Stimulated activated naive CD8-positive, alpha-beta T cell treated with anti-CD3 and anti-CD28 coated beads, Interleukin-15, Interleukin-2, amounts not matched to agents 100 U/mL and 50 U/mL, for 24 hours (primary cell): Measurements from ENCODE around the gene ZHX3.

ENCODE experiments used
- ATAC-seq: fragments of 150-1000 bp; cut with Tn5 transposase; one replicate; pipeline ENCODE4 v1.10.0; 2021
- DNase-seq: peaks from one replicate; pipeline ENCODE4 v3.0.0; 2021

ZHX3 gene

DNA sequence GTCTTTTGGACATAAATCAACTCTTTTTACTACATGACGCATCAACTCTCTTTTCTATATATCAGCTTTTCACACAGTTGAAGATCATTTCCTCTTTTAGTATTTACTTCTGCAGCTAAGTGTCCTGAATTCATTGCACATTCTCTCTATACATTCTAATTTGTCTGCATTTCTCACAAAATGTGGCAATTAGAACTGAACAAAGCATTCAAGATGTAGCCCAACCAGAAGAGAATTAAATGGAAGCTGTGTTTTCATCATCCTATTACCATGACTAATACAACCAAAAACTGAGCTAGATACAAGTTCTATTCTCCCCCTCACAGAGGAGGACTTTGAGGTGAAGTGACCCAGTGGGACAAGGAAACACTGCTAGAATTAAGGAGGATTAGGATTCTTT, 93.2 kb downstream of the ZHX3 start:
- ATAC-seq (no peak), DNase-seq (no peak)

DNA sequence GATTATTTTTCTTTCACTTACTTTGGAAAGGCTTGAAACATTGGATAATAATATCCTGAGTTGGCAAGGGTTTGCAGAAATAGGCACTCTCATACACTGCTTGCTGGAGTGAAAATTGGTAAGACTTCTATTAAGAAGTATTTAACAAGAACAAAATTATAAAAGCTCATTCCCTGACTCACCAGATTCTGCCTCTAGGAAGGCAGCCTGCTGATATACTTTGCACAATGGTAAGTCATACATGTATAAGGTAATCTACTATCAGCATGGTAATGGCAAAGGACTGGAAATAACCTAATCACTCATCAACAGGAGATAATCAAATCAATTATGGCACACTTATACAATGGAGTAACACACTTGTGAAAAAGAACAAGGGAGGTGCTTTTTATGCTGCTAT, 94.4 kb downstream of the ZHX3 start:
- ATAC-seq (no peak), DNase-seq (no peak)

DNA sequence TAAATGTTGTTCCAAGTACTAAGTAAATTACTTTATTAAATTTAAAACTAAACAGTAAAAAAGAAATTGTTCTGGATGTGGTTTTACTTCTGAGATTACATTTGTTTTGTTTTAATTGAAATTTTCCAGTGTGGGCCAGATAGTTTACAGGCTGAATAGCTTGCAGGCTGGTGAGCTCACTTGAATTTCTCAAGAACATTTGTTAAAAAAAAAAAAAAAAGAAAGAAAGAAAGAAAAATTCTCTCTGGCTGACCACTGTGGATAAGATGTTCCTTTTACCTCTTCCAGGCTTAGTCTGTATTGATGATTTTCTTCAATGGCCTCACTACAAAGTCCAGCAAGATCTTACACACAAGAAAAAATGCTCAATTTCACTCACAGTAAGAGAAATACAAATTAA, 94.8 kb downstream of the ZHX3 start:
- DNase-seq (no peak), ATAC-seq (no peak)

DNA sequence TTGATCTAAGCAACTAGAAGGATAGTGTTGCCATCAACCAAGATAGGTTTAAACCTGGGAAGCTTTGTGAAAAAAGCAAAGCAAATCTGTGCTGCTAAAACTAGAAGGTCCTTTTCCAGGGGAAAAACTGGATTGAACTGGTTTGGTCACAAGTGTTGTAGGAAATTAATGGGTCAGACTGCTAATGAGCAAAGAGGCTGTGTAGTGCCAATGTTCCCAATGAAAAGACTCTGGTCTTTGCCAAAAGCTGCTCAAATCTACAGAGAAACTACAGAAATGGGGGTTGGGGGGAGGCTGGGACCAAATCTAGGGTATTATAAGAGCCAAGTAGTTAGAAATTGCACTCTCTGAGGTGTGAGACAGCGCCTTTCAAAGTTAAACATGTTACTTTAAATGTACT, 95.2 kb downstream of the ZHX3 start:
- ATAC-seq = no peak
- DNase-seq = no peak

DNA sequence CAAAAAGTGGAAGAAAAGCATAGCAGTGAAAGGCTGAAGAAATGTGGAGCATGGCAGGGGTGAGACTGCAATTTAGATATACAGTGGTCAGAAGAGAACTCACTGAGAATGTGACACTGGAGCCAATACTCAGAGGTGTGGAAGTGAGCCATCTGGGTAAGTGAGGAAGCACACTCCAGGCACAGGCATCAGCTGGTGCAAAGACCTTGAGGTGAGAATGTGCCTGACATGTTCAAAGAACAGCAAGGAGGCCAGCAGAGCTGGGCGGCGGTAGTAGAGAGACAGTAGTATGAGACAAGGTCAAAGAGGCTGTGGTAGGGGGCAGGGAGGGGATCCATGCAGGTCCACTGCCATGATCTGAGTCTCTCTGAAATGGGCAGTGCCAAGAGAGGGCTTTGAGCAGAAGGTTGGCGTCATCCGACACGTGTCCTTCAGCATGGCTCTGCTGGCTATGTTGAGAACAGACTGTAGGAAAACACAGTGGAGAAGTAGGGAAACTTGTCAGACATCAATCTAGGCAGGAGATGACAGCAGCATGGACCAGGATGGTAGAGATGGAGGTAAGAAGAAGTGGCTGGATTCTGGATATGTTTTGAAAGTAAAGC, 95.8 kb downstream of the ZHX3 start:
- DNase-seq = no peak
- ATAC-seq = no peak

DNA sequence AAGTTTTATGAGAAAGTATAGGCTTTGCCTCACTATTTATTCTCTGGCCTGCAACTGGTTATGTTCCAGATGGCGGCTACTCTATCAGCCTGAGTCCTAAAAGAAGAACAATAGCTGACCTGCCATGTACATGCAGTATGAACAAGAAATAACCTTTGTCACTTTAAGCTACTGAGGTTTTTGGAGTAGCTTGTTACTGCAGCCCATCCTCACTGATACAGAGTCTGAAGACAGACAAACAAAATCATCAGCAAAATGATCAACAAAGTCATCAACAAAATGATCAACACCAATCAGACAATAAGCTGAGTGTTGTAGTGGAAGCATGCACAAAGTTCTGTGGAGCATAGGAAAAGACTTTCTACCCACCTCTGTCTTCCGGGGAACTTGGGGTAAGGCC, 97.7 kb downstream of the ZHX3 start:
- DNase-seq (no peak), ATAC-seq (no peak)

DNA sequence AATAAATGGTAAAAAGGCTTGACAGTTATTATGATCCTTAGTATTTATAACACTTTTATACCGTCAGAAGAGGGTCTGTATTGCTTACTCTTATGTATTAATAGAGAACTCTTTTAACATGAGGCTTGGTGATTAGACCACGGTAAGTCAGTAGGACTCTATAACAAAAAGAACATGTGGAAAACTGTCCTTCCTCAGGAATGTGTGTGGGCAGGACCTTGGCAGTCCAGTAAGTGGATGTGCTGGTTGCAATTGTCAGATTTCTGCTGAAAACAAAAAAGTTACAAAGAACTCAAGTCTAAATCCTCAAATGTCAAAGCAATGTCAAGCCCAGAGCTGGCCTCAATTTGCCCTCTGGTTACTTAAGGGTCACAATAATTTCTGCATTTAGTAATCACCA, 99.1 kb downstream of the ZHX3 start:
- no peak for ATAC-seq
- DNase-seq = no peak

DNA sequence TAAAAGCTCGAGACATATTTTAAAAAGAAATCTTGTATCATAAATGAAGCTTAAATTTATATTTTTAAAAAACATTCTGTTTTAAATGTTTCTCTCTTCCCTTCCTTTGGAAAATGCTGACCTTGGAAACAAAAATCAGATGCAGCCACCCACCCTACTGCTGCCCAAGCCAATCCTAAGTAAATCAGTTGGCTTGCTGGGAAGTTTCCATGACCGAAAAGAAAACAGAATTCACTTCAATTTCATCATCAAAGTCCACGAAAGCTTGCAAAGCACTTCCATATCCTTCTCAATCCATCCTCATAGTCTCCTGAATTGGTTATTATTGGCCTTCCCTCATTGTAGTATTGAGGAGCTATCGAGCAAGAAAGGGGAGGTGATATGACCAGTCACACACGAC, 100.1 kb downstream of the ZHX3 start:
- DNase-seq (no peak), ATAC-seq (no peak)

DNA sequence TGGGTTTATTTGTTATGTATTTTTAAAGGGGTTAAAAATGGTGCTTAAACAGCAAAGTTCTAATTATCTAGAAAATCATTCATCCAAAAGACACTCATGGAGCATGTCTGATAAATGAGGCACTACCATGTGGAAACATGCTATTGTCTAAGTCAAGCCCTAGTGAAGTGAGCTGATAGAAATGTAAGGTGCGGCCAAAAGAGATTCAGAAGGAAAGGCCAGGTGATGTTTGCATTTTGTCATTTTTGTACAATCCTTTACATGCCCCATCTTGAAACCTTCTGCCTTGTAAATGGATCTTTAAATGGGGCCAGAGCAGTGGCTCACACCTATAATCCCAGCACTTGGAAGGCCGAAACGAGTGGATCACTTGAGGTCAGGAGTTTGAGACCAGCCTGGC, 102.9 kb downstream of the ZHX3 start:
- no peak for DNase-seq
- ATAC-seq = no peak

DNA sequence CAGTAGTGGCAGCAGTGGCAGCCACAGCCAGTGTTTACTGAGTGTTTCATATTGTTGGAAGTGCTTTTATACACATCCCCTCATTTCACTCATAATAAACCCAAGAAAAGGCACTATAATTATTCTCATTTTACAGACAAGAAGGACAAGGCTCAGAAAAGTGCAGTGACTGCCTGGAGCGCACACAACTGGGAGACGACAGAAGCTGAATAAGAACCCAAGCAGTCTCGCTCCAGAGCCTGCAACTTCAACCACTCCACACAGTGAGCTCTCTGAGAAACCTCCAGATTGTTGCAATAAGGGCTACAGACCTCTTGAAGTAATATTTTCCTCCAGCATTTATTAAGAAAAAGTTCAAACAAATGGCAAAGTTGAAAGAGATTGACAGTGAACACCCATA, 103.3 kb downstream of the ZHX3 start:
- DNase-seq = no peak
- ATAC-seq = no peak

DNA sequence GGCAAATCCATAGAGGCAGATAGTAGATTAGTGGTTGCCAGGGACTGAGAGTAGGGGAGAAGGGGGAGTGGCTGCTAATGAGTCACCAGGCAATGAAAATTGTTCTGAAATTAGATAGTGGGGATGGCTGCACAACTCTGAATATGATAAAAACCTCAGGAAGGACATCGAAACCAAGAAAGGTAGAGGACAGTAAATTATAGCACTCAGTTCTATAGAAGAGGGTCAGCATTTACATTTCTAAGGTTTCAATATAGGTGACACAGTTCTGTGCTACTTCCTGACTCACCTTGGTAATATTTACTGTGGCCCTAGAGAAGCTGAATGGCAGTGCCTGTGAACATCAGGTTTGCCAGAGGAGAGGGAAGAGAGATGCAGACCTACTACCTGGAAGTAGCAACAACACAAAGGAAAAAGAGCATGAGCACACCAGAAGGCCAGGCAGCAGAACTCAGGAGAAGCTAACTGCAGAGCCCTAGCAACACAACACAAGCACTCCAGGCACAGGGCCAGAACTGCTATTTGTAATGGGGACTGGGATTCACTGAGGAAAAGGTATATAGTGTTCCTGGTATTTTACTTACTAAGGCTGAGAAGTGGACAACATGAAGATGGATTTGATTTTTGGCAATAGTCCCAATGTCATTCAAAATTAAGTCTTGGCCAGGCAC, 104.2 kb downstream of the ZHX3 start:
- DNase-seq (no peak), ATAC-seq (no peak)

DNA sequence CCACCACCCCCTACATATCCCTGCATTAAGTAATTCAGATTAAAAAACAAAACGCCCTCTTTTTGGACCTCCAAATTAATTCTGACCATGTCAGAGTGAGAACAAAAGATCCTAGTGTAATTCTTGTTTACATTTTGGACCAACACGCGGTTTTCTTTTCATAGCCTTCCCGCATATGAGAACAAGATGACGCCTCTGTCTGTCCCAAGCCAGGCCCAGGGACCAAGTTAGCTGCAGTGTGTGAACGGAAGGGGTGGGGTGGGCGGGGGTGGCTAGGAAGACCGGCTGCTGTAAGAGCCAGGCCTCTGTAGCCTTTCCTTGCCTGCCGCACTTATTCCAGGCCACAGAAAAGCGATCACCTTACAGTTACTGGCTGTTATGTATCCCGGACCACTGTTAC, 112.2 kb downstream of the ZHX3 start:
- DNase-seq (no peak), ATAC-seq (no peak)

DNA sequence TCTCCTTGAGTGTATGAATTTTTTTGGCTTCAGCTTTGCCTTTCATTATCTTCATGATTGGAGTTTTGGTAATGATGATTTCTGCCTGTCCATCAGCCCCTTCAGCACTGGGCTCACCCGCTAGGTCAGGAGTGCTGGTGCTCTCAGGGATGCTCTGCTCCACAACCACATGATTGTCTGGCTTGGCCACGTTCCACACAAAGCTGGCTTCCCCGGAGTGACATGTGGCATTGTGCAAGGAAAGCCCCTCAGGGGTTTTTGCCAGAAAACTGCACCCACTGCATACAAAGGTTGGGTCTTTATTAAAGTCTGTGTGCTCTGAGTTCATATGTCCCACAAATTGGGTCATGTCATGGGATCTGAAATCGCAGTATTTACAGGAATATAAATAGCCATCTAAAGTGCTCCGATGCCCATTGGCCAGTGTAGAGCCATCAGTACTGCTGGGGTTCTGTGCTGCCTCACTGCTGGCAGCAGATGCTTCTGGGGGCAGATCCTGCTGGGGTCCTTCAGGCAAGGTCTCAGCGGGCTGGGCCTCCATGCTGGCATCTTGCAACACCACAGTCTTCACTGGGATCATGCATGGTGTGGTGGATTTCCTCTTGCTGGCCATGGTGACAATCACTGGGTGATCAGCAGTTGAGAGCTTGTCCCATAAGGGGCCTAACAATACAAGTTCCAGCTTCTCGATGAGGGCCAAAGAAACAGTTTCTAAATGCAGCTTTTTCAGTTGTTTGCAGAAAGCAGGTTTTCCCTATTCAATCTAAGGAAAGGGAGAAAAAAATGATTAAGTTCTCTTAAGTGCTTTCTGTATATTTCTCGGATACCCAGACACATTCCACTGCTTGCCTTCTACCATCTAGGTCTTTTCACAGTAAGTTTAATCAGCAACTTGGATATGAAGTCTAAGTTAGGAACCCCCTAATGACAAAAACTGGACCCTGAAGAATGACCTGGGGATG, 112.9 kb downstream of the ZHX3 start:
- ATAC-seq = no peak

DNA sequence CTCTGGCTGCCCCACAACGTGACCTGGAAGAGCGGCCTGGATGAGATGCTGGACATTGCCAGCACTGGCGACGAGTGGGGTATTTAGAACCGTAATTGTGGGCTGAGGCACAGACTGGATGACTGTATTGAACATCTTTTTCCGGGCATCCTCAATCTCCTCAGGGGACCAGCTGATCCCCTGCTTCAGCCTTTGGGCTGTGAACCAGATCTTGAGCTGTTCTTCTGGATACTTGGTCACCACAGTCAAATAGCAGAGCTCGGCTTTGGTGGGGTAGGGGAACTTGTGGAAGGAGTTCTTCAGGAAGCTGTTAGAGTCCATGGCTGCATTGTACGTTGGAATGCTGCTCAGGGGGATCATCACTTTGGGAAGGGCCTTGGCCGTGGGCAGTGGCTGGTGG, 113.9 kb downstream of the ZHX3 start:
- DNase-seq (no peak), ATAC-seq (no peak)

More for the DNA sequence above, 112.9 kb downstream of the ZHX3 start:
- no peak for DNase-seq

DNA sequence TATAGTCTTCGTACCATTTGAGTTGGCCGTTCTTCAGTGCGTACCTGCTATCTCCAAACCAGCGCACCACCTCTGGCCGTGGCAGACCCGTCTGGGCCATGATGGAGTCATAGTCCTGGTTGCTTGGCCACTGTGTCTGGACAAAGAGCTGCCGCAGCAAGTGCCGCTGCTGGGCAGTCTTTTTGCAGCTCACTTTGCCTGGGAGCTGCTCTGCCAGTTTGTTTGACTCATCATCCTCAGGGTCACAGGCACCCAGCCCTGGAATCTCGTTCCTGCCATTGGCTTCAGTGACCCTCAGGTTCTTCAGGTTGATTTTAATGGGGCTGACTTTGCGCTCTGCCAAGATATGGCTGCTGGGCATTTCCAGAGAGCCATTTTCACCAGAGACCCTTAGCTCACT, 115.1 kb downstream of the ZHX3 start:
- DNase-seq (no peak), ATAC-seq (no peak)

DNA sequence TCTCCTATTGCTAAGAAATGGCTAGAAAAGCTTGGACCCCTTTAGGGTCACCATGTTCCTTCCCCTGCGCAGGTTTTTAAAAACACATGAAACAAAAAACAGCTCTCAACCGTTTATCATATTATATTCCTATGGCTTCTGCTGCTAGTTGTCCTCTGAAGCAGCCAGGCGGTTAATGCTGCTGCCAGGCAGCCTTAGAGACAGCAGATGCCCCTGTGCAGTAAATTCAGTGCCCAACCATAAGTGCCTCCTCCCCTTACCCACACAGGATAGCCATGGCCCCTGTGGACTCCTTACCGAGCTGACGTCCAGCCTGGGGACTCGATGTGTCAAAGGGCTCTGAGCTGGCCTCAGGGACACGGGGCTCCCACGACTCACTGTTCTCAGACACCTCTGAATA, 115.8 kb downstream of the ZHX3 start:
- ATAC-seq (no peak), DNase-seq (no peak)

DNA sequence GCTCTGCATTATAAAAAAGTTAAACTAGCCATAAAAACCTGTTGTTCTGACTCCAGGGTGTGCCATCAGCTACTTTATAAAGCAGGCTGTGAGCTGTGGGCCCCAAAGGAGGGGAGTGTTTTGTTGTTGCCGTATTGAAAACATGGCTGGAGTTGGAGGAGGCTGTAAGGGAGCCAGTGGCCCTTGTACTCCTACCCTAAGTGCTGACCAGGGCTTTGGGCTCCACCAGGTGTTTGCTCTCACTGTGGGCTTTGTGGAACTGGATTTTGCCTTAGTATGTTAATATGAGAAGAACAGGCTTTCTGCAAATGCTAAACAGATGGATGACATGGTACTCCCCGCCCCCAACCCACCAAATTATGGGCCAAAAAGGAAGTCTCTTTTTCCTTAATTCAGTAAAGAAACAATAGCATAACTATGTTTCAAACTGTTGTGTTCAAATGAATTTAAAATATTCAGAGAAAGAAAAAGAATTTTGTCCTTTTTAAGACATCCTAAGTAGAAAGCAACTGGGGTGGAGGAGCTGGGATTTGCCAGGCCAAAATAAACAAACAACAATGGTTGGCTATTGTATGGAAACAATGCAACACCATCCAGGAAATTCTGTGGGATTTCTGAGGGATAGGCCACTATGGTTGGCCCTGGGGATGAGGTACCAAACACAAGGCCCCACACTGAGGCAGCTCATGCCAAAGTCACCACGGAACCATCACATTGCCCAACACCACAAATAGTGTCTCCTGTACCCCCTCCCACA, 116.9 kb downstream of the ZHX3 start:
- ATAC-seq (no peak), DNase-seq (no peak)

DNA sequence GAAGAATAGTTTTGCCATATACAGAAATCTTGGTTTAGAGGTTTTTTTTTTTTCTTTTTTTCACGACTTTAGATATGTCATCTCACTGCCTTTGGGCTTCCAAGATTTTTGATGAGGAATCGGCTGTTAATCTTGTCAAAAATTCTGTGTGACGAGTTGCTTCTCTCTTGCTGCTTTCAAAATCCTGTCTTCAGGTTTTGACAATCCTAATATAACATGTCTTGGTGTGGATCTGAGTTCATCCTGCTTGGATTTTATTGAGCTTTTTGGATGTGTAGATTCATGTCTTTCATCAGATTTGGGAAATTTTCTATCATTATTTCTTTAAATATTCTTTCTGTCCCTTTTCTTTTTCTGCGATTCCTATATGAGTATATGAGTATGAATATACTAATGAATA, 119.1 kb downstream of the ZHX3 start:
- ATAC-seq = no peak
- DNase-seq = no peak

DNA sequence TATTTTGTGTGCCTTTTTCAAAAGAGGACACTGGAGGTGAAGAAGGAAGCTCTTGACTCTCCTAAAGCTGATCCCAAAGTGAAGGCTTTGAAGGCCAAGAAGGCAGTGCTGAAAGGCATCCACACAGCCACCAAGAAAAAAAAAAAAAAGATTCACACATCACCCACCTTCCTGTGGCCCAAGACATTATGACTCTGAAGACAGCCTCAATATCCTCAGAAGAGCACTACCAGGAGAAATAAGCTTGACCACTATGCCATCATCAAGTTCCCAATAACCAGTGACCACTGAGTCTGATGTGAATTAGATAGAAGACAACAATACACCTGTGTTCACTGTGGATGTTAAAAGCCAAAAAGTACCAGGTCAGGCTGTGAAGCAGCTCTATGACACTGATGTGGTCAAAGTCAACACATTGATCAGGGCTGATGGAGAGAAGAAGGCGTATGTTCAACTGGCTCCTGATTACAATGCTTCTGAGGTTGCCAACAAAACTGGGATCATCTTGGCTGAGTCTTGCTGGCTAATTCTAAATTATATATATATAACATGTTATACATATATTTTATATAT, 120.8 kb downstream of the ZHX3 start:
- DNase-seq (no peak), ATAC-seq (no peak)

DNA sequence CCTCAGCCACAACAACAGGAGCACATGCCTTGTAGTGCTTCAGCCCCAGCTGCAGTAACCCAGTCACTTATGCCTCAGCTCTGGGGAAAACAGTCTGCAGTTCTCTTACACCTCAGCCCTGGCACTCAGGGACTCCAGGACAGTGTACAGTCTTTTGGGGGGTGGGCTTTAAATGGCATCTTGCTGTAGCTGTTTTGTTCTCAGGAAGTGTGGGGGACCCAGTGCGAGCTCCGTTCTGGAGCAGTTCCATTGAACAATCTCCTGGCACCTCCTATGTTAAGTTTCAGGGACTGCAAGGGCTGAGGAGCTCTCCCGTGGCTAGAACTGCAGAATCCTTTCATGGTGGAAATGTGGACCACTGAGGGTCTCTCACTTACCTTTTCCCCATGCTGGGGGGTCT, 125.0 kb downstream of the ZHX3 start:
- no peak for ATAC-seq
- no peak for DNase-seq

DNA sequence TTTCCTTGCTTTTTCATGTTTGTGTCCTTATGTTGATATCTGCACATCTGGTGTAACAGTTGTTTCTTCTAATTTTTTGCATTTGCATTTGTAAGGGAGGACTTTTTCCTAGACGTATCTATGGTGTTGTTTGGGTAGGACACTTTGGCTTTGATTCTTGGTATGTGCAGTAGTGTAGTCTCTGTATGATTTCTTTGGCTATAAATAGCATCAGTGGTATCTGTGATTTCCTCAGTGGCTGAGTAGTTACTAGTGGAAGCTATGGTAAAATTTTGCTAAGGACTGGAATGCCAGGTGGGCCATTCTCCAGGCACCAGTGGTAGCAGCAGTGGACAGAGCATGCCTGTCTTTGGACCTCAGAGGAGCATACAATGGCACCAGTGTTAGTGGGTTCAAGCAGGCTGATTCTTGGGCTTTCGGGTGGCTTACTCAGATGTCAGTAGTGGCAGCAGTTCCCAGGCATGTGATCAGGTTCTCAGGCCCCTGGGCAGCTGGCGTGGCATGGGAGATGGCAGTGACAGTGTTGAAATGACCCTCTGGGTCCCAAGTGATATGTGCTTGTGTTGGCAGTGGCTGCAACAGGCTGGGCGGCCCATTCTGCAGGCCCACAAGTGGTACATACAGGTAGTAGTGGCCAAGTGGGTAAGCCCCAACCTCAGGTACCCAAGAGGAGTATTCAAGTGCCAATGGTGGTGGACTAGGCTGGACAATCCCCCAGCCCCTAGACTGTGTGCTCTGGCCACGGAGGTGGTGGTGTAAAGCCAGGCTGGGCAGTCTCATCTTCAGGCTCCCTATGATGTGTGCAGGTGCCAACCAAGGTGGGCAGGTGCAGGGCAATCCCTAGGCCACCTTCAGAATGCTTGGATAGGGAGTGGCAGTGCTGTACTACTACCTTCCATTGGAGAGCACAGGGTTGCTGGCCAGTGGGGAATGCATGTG, 125.7 kb downstream of the ZHX3 start:
- ATAC-seq (no peak), DNase-seq (no peak)
